Measurements from ENCODE around the gene BCLAF3. TPM values are rescaled to one million over a fixed set of nuclear protein-coding genes. Genes with fewer than 3 reads are reported as not detected.

Gene BCLAF3
- total and polyA plus RNA-seq, 2 donors = 4.4 to 6.4 TPM

DNA sequence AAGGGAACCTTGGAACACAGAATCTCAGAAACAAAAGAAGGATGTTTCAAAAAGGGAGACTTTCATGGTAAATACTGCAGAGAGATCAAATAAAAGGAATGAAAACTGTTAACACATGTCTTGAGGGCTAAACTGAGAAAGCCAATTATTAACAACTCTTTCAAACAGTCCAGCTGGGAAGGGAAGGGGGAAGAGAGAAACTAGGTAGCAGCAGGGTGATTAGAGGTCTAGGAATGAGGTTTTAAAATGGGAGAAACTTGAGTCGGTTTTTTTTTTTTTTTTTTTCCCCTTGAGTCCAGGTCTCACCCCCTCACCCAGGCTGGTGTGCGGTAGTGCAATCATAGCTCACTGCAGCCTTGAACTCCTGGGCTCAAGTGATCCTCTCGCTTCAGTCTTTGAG lies 4.3 kb downstream of the BCLAF3 start:
- no peaks in the 10 kb centered on the region for H3K36me3 ChIP-seq (ENCODE audit: control insufficient read depth in 2 of 2, insufficient read depth in 2 of 2, low read length in 1 of 2)
- H3K4me1 ChIP-seq (ENCODE audit: control insufficient read depth in 2 of 2, insufficient read depth in 2 of 2, low read length in 2 of 2) = peaks cover 0 to 4% of the 10 kb centered on the region in 2 donors
- H3K9me3 ChIP-seq (ENCODE audit: control insufficient read depth in 2 of 2, insufficient read depth in 1 of 2, low read length in 1 of 2) = no peaks in the 10 kb centered on the region
- H3K4me3 ChIP-seq (ENCODE audit: low read length in 2 of 2) = no peak overlapping the region
- no peak for DNase-seq (ENCODE audit: low read depth in 6 of 9, low spot score in 9 of 9)
- H3K27ac ChIP-seq (ENCODE audit: low read depth in 1 of 2, low read length in 1 of 2) = no peak overlapping the region
- H3K27me3 ChIP-seq (ENCODE audit: control insufficient read depth in 2 of 2, insufficient read depth in 1 of 2, low read length in 1 of 2) = peaks cover 0 to 3% of the 10 kb centered on the region in 2 donors
- 97% methylated on average over 3 of the region's 3 CpGs for WGBS

DNA sequence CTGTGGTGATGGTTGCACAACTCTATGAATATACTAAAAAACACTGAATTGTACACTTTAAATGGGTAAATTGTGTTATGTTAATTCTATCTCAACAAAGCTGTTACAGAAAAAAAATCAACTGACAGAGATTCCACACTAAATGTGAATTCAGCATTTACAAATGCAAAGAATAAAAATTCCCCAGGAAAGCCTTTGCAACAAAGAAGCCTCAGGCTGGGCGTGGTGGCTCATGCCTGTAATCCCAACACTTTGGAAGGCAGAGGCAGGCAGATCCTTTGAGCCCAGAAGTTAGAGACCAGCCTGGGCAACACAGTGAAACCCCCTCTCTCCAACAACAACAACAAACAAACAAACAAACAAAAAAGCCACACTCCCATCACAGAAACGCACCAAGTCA lies 8.9 kb downstream of the BCLAF3 start:
- WGBS = 98% methylated on average over 2 of the region's 2 CpGs
- no peaks in the 10 kb centered on the region for H3K27me3 ChIP-seq (ENCODE audit: control insufficient read depth in 2 of 2, insufficient read depth in 1 of 2, low read length in 1 of 2)
- no peaks in the 10 kb centered on the region for H3K4me1 ChIP-seq (ENCODE audit: control insufficient read depth in 2 of 2, insufficient read depth in 2 of 2, low read length in 2 of 2)
- no peaks in the 10 kb centered on the region for H3K9me3 ChIP-seq (ENCODE audit: control insufficient read depth in 2 of 2, insufficient read depth in 1 of 2, low read length in 1 of 2)
- H3K36me3 ChIP-seq (ENCODE audit: control insufficient read depth in 2 of 2, insufficient read depth in 2 of 2, low read length in 1 of 2) = no peaks in the 10 kb centered on the region
- H3K27ac ChIP-seq (ENCODE audit: low read depth in 1 of 2, low read length in 1 of 2) = no peak overlapping the region
- H3K4me3 ChIP-seq (ENCODE audit: low read length in 2 of 2) = no peak overlapping the region
- DNase-seq (ENCODE audit: low read depth in 6 of 9, low spot score in 9 of 9) = no peak

DNA sequence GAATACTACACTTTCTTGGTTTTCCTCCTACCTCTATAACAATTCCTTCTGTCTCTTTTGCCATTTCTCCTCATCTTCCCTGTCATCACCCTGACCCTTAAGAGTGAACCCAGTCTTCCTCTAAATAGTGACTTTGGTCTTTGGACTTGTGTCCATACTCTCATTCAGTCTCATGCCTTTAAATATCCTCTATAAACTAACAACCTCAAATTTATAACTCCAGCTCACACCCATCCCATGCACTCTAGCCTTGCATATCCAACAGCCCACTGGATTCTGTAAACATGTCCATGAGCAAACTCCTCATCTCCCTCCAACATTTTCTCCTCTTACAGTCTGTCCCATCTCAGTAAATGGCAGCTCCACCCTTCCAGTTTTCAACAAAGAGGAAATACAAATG lies 15.0 kb downstream of the BCLAF3 start:
- Histone ChIP-seq H3K9me3 (ENCODE audit: control insufficient read depth in 2 of 2, insufficient read depth in 1 of 2, low read length in 1 of 2) (no peaks in the 10 kb centered on the region), H3K27ac (ENCODE audit: low read depth in 1 of 2, low read length in 1 of 2) (no peak overlapping the region)

DNA sequence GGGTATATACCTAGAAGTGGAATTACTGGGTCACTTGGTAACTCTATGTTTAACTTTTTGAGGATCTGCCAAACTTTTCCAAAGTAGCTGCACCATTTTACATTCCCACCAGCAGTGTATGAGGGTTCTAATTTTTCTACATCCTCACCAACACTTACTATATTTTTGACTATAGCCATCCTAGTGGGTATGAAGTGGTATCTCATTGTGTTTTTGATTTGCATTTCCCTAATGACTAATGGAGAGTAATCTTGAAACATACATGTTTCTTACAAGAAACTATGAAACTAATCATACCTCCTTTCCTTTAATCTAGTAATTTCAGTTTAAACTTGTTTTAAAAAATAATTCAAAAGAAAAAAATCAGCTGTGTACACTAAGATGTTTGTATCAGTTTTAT lies 17.9 kb downstream of the BCLAF3 start:
- no peaks in the 10 kb centered on the region for H3K4me1 ChIP-seq (ENCODE audit: control insufficient read depth in 2 of 2, insufficient read depth in 2 of 2, low read length in 2 of 2)
- H3K27ac ChIP-seq (ENCODE audit: low read depth in 1 of 2, low read length in 1 of 2) = no peak overlapping the region

More for the DNA sequence above, 15.0 kb downstream of the BCLAF3 start:
- no peak for DNase-seq (ENCODE audit: low read depth in 6 of 9, low spot score in 9 of 9)
- H3K36me3 ChIP-seq (ENCODE audit: control insufficient read depth in 2 of 2, insufficient read depth in 2 of 2, low read length in 1 of 2) = no peaks in the 10 kb centered on the region
- no peaks in the 10 kb centered on the region for H3K4me1 ChIP-seq (ENCODE audit: control insufficient read depth in 2 of 2, insufficient read depth in 2 of 2, low read length in 2 of 2)
- no peak overlapping the region for H3K4me3 ChIP-seq (ENCODE audit: low read length in 2 of 2)
- no peaks in the 10 kb centered on the region for H3K27me3 ChIP-seq (ENCODE audit: control insufficient read depth in 2 of 2, insufficient read depth in 1 of 2, low read length in 1 of 2)

DNA sequence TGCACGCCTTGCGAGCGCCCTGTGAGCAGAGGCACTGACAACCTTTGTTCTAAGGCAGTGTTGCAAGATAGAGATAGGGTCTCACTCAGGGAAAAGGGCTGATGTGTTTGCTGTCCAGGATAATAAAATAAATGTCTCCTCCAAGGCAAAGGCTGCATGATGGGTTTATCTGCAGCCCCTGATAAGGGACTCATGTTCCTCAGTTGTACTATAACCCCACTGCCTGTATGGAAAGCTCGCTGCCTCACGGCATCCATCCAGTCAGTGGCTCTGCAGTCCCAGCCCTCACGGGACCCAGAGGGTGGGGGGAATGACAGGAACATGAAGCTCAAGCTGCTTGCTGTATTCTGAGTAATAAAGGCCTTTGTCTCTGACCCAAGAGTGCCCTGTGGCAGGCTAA lies 22.6 kb downstream of the BCLAF3 start:
- no peak for DNase-seq (ENCODE audit: low read depth in 6 of 9, low spot score in 9 of 9)
- Histone ChIP-seq H3K9me3 (ENCODE audit: control insufficient read depth in 2 of 2, insufficient read depth in 1 of 2, low read length in 1 of 2) (no peaks in the 10 kb centered on the region), H3K36me3 (ENCODE audit: control insufficient read depth in 2 of 2, insufficient read depth in 2 of 2, low read length in 1 of 2) (peaks cover 5 to 6% of the 10 kb centered on the region in 2 donors), H3K4me1 (ENCODE audit: control insufficient read depth in 2 of 2, insufficient read depth in 2 of 2, low read length in 2 of 2) (no peaks in the 10 kb centered on the region), H3K27me3 (ENCODE audit: control insufficient read depth in 2 of 2, insufficient read depth in 1 of 2, low read length in 1 of 2) (no peaks in the 10 kb centered on the region), H3K4me3 (ENCODE audit: low read length in 2 of 2) (no peak overlapping the region), H3K27ac (ENCODE audit: low read depth in 1 of 2, low read length in 1 of 2) (no peak overlapping the region)
- 98% methylated on average over 6 of the region's 6 CpGs for WGBS

More for the DNA sequence above, 17.9 kb downstream of the BCLAF3 start:
- no peak overlapping the region for H3K4me3 ChIP-seq (ENCODE audit: low read length in 2 of 2)
- no peaks in the 10 kb centered on the region for H3K27me3 ChIP-seq (ENCODE audit: control insufficient read depth in 2 of 2, insufficient read depth in 1 of 2, low read length in 1 of 2)
- DNase-seq (ENCODE audit: low read depth in 6 of 9, low spot score in 9 of 9) = no peak
- no peaks in the 10 kb centered on the region for H3K36me3 ChIP-seq (ENCODE audit: control insufficient read depth in 2 of 2, insufficient read depth in 2 of 2, low read length in 1 of 2)
- no peaks in the 10 kb centered on the region for H3K9me3 ChIP-seq (ENCODE audit: control insufficient read depth in 2 of 2, insufficient read depth in 1 of 2, low read length in 1 of 2)

DNA sequence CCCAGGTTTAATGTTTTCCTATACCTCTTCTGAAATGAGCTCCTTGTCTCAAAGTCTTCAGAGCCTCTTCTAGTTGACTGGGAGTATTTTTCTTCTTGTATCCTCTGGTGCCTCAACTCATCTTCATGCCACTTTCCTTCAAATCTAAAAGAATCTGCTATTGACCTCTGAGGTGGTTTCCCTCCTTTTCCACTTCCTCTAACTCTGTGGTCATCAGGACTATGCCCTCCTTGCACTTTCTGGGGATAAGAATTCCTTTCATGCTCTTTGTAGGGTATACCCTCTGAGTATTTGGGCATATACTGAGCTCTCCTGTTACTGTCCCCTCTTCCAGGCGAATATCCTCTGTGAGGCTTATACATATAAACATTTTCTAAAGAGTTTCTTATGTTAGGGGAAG lies 24.8 kb downstream of the BCLAF3 start:
- no peak overlapping the region for H3K27ac ChIP-seq (ENCODE audit: low read depth in 1 of 2, low read length in 1 of 2)
- no peaks in the 10 kb centered on the region for H3K27me3 ChIP-seq (ENCODE audit: control insufficient read depth in 2 of 2, insufficient read depth in 1 of 2, low read length in 1 of 2)
- DNase-seq (ENCODE audit: low read depth in 6 of 9, low spot score in 9 of 9) = no peak
- H3K4me1 ChIP-seq (ENCODE audit: control insufficient read depth in 2 of 2, insufficient read depth in 2 of 2, low read length in 2 of 2) = no peaks in the 10 kb centered on the region
- peaks cover 5 to 6% of the 10 kb centered on the region in 2 donors for H3K36me3 ChIP-seq (ENCODE audit: control insufficient read depth in 2 of 2, insufficient read depth in 2 of 2, low read length in 1 of 2)
- WGBS = 92% methylated on average over 1 of the region's 1 CpG
- no peak overlapping the region for H3K4me3 ChIP-seq (ENCODE audit: low read length in 2 of 2)
- no peaks in the 10 kb centered on the region for H3K9me3 ChIP-seq (ENCODE audit: control insufficient read depth in 2 of 2, insufficient read depth in 1 of 2, low read length in 1 of 2)

DNA sequence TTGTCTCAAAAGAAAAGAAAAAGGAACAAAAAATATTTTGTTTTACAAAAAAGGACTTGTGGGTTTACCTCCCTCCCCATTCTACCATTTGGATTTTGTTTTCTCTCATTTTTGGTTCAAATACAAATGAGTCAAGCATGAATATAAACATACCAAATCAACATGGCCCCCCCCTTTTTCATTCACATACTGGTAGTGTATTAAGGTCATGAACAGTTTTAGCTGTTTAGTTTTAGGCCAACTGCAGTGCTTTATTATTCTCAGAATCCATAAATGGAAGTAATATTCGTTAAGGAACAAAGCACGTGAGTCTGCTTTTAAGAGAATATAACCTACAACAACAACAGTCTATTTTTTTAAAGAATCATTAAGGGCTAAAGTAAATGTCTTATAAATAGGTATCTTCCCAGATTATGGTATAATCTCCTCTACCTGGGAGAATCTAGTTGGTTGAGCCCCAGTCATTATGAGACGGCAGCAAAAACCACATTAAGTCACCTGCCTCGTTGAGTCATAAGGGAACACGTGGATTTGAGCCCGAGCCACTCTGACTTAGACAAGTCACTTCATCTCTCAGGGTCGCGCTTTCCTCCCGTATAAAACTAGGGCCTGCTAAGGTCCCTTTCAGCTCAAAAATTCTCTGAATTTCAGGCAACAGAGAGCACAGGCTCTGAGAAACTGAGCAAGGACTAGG lies 26.7 kb downstream of the BCLAF3 start:
- H3K4me3 ChIP-seq (ENCODE audit: low read length in 2 of 2) = no peak overlapping the region
- no peak for DNase-seq (ENCODE audit: low read depth in 6 of 9, low spot score in 9 of 9)
- H3K27me3 ChIP-seq (ENCODE audit: control insufficient read depth in 2 of 2, insufficient read depth in 1 of 2, low read length in 1 of 2) = no peaks in the 10 kb centered on the region
- H3K27ac ChIP-seq (ENCODE audit: low read depth in 1 of 2, low read length in 1 of 2) = no peak overlapping the region
- H3K36me3 ChIP-seq (ENCODE audit: control insufficient read depth in 2 of 2, insufficient read depth in 2 of 2, low read length in 1 of 2) = peaks cover 5 to 6% of the 10 kb centered on the region in 2 donors
- H3K9me3 ChIP-seq (ENCODE audit: control insufficient read depth in 2 of 2, insufficient read depth in 1 of 2, low read length in 1 of 2) = no peaks in the 10 kb centered on the region
- 96% methylated on average over 9 of the region's 9 CpGs for WGBS
- H3K4me1 ChIP-seq (ENCODE audit: control insufficient read depth in 2 of 2, insufficient read depth in 2 of 2, low read length in 2 of 2) = no peaks in the 10 kb centered on the region

DNA sequence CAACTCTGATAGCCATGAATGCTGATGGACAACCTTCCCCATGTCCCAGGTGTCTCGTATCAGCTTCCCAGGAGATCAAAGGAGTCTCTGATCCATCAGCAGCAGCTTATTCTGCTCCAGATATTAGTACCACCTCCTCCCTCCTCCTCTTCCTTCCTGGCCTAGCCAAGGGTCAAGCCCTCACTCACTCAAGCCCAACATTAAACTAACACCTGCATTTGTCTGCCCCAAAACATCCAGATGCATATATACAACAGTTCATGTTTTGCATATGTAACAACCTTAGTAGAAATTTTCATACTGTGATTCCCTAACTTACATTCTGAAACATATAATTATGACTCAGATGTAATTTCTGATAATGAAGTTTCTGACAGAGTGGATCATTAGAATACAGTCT lies 29.9 kb downstream of the BCLAF3 start:
- no peaks in the 10 kb centered on the region for H3K27me3 ChIP-seq (ENCODE audit: control insufficient read depth in 2 of 2, insufficient read depth in 1 of 2, low read length in 1 of 2)
- no peaks in the 10 kb centered on the region for H3K4me1 ChIP-seq (ENCODE audit: control insufficient read depth in 2 of 2, insufficient read depth in 2 of 2, low read length in 2 of 2)
- 100% methylated on average over 1 of the region's 1 CpG for WGBS
- H3K4me3 ChIP-seq (ENCODE audit: low read length in 2 of 2) = no peak overlapping the region
- no peak overlapping the region for H3K27ac ChIP-seq (ENCODE audit: low read depth in 1 of 2, low read length in 1 of 2)
- no peak for DNase-seq (ENCODE audit: low read depth in 6 of 9, low spot score in 9 of 9)
- H3K36me3 ChIP-seq (ENCODE audit: control insufficient read depth in 2 of 2, insufficient read depth in 2 of 2, low read length in 1 of 2) = peaks cover 0 to 5% of the 10 kb centered on the region in 2 donors
- H3K9me3 ChIP-seq (ENCODE audit: control insufficient read depth in 2 of 2, insufficient read depth in 1 of 2, low read length in 1 of 2) = no peaks in the 10 kb centered on the region

DNA sequence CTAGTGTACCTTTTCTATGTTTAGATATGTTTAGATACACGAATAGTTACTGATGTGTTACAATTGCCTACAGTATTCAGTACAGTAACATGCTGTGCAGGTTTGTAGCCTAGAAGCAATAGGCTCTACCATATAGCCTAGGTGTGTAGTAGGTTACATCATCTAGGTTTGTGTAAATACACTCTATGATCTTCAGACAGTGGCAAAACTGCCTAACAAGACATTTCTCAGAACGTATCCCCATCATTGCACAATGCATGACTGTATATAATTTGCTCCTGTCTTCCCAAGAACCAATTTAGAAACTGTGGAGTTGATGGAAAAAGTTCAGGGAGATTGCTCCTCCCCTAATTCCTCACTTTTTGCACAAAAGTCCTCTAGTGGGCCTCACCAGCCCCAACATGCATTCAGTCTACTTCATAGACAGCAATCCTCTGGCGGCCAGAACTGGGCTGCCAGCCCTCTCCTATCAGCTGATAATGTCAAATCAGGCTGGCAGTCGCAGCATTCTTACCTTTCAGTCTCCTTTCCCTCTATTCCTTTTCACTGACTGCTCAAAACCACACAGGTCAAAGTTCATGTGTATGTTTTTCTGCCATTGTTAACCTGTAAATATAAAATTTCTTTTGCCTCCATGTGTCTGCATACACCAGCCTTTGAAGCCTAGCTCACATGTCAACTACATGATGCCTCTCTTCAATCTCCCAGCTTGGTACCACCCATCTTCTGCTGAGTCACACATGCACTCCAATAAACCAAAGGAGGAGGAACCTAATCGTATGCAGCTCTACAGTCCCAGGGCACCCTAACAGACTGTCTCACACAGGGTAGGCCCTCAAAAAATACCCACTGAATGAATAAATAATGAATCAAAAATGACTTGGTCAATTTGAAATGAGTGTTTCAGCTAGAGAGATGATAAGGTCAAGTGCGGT lies 32.0 kb downstream of the BCLAF3 start:
- Histone ChIP-seq H3K4me3 (ENCODE audit: low read length in 2 of 2) (no peak overlapping the region), H3K27me3 (ENCODE audit: control insufficient read depth in 2 of 2, insufficient read depth in 1 of 2, low read length in 1 of 2) (no peaks in the 10 kb centered on the region), H3K36me3 (ENCODE audit: control insufficient read depth in 2 of 2, insufficient read depth in 2 of 2, low read length in 1 of 2) (no peaks in the 10 kb centered on the region), H3K4me1 (ENCODE audit: control insufficient read depth in 2 of 2, insufficient read depth in 2 of 2, low read length in 2 of 2) (no peaks in the 10 kb centered on the region), H3K9me3 (ENCODE audit: control insufficient read depth in 2 of 2, insufficient read depth in 1 of 2, low read length in 1 of 2) (no peaks in the 10 kb centered on the region), H3K27ac (ENCODE audit: low read depth in 1 of 2, low read length in 1 of 2) (no peak overlapping the region)
- DNase-seq (ENCODE audit: low read depth in 6 of 9, low spot score in 9 of 9) = no peak
- 96% methylated on average over 6 of the region's 6 CpGs for WGBS

Data from thymus (tissue), 11 donors.